Dendritic cell treated with granulocyte-macrophage colony-stimulating factor and Interleukin-4, amounts not matched to agents 40 ng/mL and 50 ng/mL, for 4 days (primary cell): ENCODE measurements around the gene SCAPER.
"Not testable (repeated sequence)": the region's sequence is repeated elsewhere in the genome, so short reads cannot be mapped to it uniquely, and the experiment has no call there.

Experiments
- H3K27ac Mint-ChIP-seq: one replicate; pipeline ENCODE4 v1.8.0; 2022; ENCODE audit warnings: mild to moderate bottlenecking, mixed read lengths
- H3K27me3 Mint-ChIP-seq: one replicate; pipeline ENCODE4 v1.8.0; 2022; ENCODE audit warnings: mild to moderate bottlenecking, mixed read lengths
- H3K36me3 Mint-ChIP-seq: one replicate; pipeline ENCODE4 v1.8.0; 2022; ENCODE audit warnings: low read depth, mixed read lengths
- H3K4me1 Mint-ChIP-seq: one replicate; pipeline ENCODE4 v1.8.0; 2022; ENCODE audit warnings: low read depth, mixed read lengths
- H3K4me3 Mint-ChIP-seq: one replicate; pipeline ENCODE4 v1.8.0; 2022; ENCODE audit warnings: mild to moderate bottlenecking, moderate library complexity, mixed read lengths
- H3K9me3 Mint-ChIP-seq: one replicate; pipeline ENCODE4 v1.8.0; 2022; ENCODE audit warnings: mixed read lengths
- intact Hi-C: fragments of 100-400 bp; cut with micrococcal nuclease; formaldehyde crosslinking; loops from one replicate; pipeline ENCODE4 v1.15.0; 2022

Gene SCAPER

DNA sequence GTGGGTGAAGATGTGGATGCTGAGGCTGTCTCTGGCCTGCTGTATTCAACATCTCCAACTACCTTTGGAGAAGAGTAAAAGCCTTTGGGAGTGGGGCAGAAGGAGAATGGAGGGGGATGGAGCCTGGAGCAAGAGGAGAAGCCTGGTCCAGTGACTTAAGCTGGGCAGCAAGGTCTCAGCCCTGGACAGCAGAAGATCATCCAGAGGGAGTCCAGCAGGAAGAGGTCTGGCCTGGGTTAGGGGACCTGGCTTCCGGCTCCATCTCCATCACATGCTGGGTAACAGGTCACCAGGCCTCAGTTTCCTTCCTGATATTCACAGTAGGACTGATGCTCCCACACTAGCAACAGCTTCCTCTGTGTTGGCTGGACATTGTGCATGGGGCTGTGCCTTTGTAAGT lies 572.3 kb downstream of the SCAPER start:
- Mint-ChIP-seq H3K4me3 (no peak overlapping the region), H3K27me3 (peaks cover 60% of the 10 kb centered on the region), H3K9me3 (no peaks in the 10 kb centered on the region), H3K36me3 (peaks cover 9% of the 10 kb centered on the region), H3K27ac (no peak overlapping the region), H3K4me1 (peaks cover 42% of the 10 kb centered on the region)
- intact Hi-C loops, result no loop called here

DNA sequence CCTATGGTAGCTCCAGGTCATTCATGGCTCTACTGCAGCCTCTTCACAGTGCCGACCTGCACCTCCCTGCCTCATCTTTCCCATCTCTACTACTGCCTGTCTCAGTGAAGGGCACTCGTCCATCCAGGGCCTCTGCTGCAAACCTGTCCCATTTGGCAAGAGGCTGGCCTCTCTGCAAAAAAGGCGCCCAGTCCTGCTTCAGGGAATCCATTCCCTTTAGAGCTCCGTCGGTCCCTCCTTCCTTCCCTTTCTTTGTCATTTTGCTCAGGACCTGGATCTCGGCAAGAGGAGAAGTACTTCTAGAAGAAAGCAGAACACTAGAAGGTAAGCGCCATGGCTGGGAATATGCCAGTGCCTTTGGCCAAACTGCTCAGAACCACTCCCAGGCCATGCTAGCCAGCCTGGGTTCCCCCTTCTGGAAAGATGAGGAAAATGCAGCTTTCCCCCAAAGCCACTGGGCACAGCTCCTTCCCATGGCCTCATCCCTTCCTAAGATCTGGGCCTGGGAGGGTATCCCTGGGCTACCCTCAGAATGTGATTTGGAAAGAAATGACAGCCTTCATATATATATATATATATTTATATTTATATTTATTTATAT lies 575.0 kb downstream of the SCAPER start:
- Mint-ChIP-seq H3K27ac (no peak overlapping the region), H3K27me3 (peaks cover 60% of the 10 kb centered on the region), H3K9me3 (no peaks in the 10 kb centered on the region), H3K4me3 (no peak overlapping the region), H3K4me1 (peaks cover 18% of the 10 kb centered on the region), H3K36me3 (no peaks in the 10 kb centered on the region)
- intact Hi-C loops, result loop anchor here (2.0 kb wide), 2 partner anchors 95 to 139 kb away; no protein-coding TSS in a partner anchor

DNA sequence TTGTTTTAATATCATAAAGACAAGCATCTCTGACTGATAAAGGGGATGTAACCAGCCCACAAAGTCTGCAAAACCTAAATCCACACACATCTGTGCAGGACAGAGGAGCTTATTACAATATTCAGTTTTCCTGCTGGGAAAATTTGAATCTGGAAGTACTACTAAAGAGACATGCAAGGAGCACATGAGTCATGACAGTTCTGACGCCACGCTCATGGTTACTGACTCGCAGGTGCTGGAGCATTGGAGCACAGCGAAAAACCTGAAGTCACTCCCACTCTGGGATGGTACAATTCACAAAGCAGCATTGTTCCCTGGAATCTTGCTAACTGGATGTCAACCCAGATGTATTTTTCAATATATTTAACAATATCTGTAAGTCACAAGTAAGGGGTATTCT lies 576.2 kb downstream of the SCAPER start:
- Mint-ChIP-seq H3K4me1 (peaks cover 10% of the 10 kb centered on the region), H3K27me3 (peaks cover 55% of the 10 kb centered on the region), H3K9me3 (no peaks in the 10 kb centered on the region), H3K27ac (no peak overlapping the region), H3K36me3 (no peaks in the 10 kb centered on the region), H3K4me3 (no peak overlapping the region)
- intact Hi-C loops, result no loop called here

DNA sequence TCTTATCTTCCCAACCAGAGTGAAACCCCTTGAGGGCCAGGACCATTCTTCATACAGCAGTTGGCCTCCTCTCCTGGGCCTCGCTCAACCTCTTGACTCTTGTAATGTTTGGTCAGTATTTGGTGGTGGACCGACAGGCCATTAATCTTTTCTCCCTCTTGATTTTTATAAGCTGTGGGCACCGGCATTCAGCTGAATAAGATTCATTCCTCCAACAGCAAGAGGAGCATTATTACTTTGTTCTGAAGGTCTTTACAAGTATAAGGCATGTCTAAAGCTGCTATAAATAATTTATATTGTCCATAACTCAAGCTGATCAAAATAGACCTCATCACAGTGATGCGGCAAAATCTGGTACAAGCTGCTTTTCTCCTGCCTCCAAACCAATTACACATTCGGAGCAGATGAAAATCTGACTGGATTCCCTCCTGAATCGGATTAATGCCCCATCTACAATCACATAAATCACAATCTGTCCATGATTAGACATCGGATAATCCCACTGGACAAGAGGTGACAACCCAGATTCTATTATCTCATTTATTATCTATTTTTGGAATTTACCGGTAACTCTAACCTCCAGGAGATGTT lies 576.9 kb downstream of the SCAPER start:
- H3K27ac Mint-ChIP-seq, result no peak overlapping the region
- intact Hi-C loops, result no loop called here

DNA sequence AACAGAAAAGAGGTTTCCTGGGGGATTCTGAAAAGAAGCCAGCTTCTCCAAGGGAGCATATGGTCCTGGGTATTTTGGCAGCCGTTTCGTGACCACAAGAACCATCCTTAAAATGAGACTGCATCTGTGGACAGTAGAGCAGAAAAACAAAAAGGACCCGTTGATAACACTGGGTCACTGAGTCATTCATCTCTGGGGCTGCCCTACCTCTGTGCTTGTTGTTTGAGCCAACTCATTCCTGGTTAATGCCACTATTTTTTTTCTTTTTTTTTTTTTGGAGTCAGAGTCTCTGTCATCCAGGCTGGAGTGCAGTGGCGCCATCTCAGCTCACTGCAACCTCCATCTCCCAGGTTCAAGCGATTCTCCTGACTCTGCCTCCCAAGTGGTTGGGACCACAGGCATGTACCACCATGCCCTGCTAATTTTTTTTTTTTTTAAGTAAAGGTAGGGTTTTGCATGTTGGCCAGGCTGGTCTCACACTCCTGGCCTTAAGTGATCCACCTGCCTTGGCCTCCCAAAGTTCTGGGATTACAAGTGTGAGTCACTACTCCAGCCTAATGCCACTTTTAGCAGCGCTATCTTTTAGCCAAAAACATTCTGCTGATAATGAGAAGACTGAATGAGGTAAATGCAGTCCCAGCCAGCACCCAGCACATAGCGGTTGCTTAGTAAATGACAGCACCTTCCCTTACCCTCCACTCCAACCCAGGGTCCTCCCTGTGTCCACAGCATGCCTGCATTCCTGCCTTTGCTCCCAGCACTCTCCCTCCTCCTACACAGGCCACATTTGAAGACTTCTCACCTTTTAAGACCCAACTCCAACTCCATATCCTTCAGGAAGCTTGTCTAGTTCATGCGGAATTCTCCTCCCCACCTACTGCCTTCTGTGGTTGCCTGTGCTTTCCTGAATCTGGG lies 577.7 kb downstream of the SCAPER start:
- no peak overlapping the region for H3K4me3 Mint-ChIP-seq
- H3K4me1 Mint-ChIP-seq, result peaks cover 9% of the 10 kb centered on the region
- H3K27ac Mint-ChIP-seq, result no peak overlapping the region
- H3K36me3 Mint-ChIP-seq, result no peaks in the 10 kb centered on the region
- no peaks in the 10 kb centered on the region for H3K9me3 Mint-ChIP-seq
- intact Hi-C loops, result no loop called here
- H3K27me3 Mint-ChIP-seq, result peaks cover 55% of the 10 kb centered on the region

More for the DNA sequence above, 576.9 kb downstream of the SCAPER start:
- no peaks in the 10 kb centered on the region for H3K9me3 Mint-ChIP-seq
- peaks cover 55% of the 10 kb centered on the region for H3K27me3 Mint-ChIP-seq
- H3K4me1 Mint-ChIP-seq, result peaks cover 9% of the 10 kb centered on the region
- no peak overlapping the region for H3K4me3 Mint-ChIP-seq
- no peaks in the 10 kb centered on the region for H3K36me3 Mint-ChIP-seq

DNA sequence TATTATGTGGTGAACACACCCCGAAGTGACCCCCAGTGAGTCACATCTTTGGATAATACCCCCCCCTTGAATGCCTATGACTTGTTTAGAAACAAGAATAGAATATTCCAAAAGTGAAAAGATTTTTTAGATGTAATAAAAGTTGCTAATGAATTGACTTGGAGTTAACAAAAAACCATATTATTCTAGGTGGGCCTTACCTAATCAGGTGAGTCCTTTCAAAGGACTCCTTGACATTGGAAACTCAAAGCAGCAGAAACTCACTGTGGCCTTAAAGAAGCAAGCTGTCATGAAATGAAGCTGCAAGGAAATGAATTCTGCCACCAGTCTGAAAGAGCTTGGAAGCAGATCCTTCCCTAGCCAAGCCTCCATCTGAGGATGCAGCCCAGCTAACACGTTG lies 579.4 kb downstream of the SCAPER start:
- Mint-ChIP-seq H3K9me3 (no peaks in the 10 kb centered on the region), H3K4me3 (no peak overlapping the region), H3K36me3 (no peaks in the 10 kb centered on the region), H3K4me1 (peaks cover 9% of the 10 kb centered on the region), H3K27me3 (peaks cover 60% of the 10 kb centered on the region), H3K27ac (no peak overlapping the region)
- intact Hi-C loops, result no loop called here

DNA sequence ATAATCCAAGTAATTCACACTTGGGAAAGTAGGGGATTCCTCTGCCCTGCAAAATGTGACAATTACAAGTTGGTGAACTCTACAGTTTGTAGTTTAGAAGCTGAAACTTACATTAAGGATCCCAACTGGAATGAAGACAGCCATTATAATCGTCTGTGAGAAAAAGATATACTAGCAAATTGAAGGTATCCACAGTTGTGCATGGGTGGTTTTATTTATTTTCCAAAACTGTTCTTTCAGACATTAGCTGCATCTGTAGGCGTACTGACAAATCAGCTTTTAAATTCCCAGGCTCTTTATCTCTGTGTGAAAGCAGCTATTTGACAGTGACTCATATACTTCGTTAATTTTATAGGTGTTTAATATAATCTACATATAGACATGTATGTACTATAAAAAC lies 581.1 kb downstream of the SCAPER start:
- Mint-ChIP-seq H3K4me3 (no peak overlapping the region), H3K36me3 (no peaks in the 10 kb centered on the region), H3K4me1 (no peaks in the 10 kb centered on the region), H3K27ac (no peak overlapping the region), H3K27me3 (peaks cover 53% of the 10 kb centered on the region), H3K9me3 (no peaks in the 10 kb centered on the region)
- intact Hi-C loops, result no loop called here

DNA sequence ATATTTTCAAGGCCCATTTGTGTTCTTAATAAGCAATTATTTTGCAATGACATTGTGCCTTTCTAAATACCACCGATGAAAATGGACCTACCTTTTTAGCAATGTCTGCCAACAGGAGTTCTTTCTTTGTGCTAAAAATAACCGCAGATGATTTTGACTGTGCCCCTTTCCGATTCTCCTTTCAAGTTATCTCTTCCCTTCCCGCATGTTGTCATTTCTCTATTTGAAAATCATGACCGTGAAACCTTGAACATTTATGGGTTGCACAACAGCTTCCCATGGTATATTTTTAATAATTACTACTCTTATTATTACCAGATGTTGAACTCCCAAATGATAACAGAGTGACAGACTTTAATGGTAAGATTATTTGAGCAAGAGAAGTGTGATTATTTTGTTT lies 583.5 kb downstream of the SCAPER start:
- intact Hi-C loops, result no loop called here
- H3K27me3 Mint-ChIP-seq, result peaks cover 43% of the 10 kb centered on the region
- no peak overlapping the region for H3K4me3 Mint-ChIP-seq
- H3K27ac Mint-ChIP-seq, result no peak overlapping the region
- H3K36me3 Mint-ChIP-seq, result no peaks in the 10 kb centered on the region
- H3K9me3 Mint-ChIP-seq, result no peaks in the 10 kb centered on the region
- no peaks in the 10 kb centered on the region for H3K4me1 Mint-ChIP-seq

DNA sequence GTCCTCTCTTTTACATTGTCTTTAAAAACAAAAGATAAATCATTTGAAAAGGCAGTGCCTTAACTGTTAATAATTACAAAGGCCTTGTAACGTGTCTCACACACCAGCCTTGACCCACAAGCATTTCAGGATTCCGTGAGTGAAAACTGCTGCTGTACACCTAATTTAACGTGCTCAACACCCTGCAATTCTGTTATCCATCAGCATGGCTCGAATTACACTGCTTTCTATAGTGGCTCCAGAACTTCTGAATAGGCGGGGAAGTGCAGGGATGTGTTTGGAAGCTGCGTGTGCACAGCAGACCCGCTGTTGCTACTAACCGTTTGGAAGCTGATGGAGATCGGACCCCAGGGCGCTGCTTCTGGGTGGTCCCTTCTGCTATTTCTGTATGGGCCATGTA lies 584.0 kb downstream of the SCAPER start:
- H3K4me1 Mint-ChIP-seq, result no peaks in the 10 kb centered on the region
- H3K4me3 Mint-ChIP-seq, result no peak overlapping the region
- H3K27ac Mint-ChIP-seq, result no peak overlapping the region
- H3K9me3 Mint-ChIP-seq, result no peaks in the 10 kb centered on the region
- intact Hi-C loops, result no loop called here
- H3K27me3 Mint-ChIP-seq, result peaks cover 39% of the 10 kb centered on the region
- H3K36me3 Mint-ChIP-seq, result no peaks in the 10 kb centered on the region

DNA sequence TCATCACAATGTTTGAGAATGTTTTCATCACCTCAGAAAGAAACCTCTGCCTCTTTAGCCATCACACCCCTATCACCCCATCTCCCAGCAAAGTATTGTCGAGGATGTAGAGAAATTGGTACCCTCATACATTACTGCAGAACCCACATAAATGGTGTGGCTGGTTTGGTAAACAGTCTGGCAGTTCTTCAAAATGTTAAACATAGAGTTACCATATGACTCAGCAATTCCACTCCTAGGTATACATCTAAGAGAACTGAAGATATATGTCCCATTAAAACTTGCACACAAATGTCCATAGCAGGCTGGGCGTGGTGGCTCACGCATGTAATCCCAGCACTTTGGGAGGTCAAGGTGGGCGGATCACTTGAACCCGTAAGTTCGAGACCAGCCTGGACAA lies 585.1 kb downstream of the SCAPER start:
- H3K27me3 Mint-ChIP-seq, result peaks cover 39% of the 10 kb centered on the region
- intact Hi-C loops, result no loop called here
- H3K9me3 Mint-ChIP-seq, result no peaks in the 10 kb centered on the region
- no peaks in the 10 kb centered on the region for H3K4me1 Mint-ChIP-seq
- H3K36me3 Mint-ChIP-seq, result no peaks in the 10 kb centered on the region
- H3K4me3 Mint-ChIP-seq, result no peak overlapping the region
- no peak overlapping the region for H3K27ac Mint-ChIP-seq

DNA sequence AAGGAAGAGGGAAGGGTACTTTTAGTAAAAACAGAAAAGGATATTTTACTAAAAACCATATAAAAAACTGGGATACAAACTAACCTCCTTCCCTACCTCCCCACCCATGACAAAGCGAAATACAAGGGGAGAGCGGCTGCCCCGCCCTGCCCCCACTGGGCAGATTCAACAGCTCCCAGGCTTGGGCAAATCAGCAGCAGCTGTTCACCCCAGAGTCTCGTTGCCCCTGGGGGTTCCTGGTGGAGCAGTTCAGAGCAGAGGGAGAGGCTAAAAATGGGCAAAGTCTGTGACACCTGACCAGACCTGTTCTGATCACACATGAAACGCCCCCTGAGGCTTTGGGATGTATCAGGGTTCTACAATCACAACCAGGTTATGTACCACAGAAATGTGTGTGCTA lies 591.4 kb downstream of the SCAPER start:
- peaks cover 11% of the 10 kb centered on the region for H3K36me3 Mint-ChIP-seq
- peaks cover 26% of the 10 kb centered on the region for H3K4me1 Mint-ChIP-seq
- no peaks in the 10 kb centered on the region for H3K9me3 Mint-ChIP-seq
- intact Hi-C loops, result loop anchor here (5.0 kb wide), 1 partner anchor 34 kb away; no protein-coding TSS in a partner anchor
- no peak overlapping the region for H3K4me3 Mint-ChIP-seq
- H3K27me3 Mint-ChIP-seq, result peaks cover 13% of the 10 kb centered on the region
- no peak overlapping the region for H3K27ac Mint-ChIP-seq

DNA sequence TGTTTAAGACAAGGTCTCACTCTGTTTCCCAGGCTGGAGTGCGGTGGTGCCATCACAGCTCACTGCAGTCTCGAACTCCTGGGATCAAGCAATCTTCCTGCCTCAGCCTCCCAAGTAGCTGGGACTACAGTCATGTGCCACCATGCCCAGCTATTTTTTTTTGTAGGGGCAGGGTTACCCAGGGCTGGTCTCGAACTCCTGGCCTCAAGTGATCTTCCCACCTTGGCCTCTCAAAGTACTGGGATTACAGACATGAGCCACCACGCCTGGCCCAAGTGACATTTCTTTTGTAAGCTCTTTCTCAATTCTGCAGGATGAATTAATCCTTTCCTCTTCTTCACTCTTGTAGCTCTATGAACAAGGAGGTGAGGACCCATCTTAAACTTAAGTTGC lies 592.0 kb downstream of the SCAPER start:
- Mint-ChIP-seq H3K4me1 (peaks cover 26% of the 10 kb centered on the region), H3K27me3 (peaks cover 13% of the 10 kb centered on the region), H3K36me3 (peaks cover 12% of the 10 kb centered on the region)
- not testable (repeated sequence) for H3K4me3 Mint-ChIP-seq, H3K27ac Mint-ChIP-seq, H3K9me3 Mint-ChIP-seq
- intact Hi-C loops, result loop anchor here (5.0 kb wide), 1 partner anchor 34 kb away; no protein-coding TSS in a partner anchor

DNA sequence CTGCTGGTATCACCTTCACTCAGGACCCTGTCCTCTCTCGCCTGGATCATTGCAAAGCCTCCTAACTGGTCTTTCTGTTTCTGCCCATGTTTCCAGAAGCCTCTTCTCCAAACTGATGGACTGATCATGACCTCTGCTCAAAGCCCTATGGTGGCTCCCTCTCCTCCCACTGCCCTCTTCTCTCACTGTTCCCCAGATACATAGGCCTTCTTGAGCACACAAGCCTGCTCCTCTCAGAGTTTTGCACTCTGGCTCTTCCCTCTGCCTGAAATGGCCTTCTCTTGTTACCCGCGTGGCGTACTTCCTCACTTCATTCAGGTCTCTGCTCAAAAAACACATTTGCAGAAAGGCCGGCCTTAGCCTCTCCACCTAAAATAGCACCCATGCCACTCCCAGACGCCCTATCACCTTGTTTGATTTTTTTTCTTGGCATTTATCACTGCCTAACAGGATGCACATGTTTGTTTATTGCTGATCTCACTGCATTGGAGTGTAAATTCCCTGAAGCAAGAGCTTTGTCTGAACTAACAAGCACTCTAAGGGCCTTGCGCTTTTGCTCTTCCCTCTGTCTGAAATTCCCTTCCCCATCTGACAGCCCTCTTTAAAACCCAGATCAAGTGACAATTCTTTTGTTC lies 592.5 kb downstream of the SCAPER start:
- intact Hi-C loops, result loop anchor here (5.0 kb wide), 1 partner anchor 35 kb away; no protein-coding TSS in a partner anchor
- H3K27me3 Mint-ChIP-seq, result peaks cover 13% of the 10 kb centered on the region
- H3K27ac Mint-ChIP-seq, result no peak overlapping the region
- H3K4me3 Mint-ChIP-seq, result no peak overlapping the region
- no peaks in the 10 kb centered on the region for H3K9me3 Mint-ChIP-seq
- H3K4me1 Mint-ChIP-seq, result peaks cover 26% of the 10 kb centered on the region
- peaks cover 12% of the 10 kb centered on the region for H3K36me3 Mint-ChIP-seq
